Umbilical cord (tissue), 1 donor: Measurements from ENCODE around the gene FAM167B. TPM values are rescaled to one million over a fixed set of nuclear protein-coding genes. Genes with fewer than 3 reads are reported as not detected.

Source experiments
- total RNA-seq: library from RNA; depleted of rRNA; stranded (reverse); fragments of >200 nt; gene quantifications from one replicate; pipeline ENCODE4 v1.2.3, GENCODE V29; 2014; ENCODE audit warnings: low replicate concordance; ENCODE audit not compliant: insufficient read depth

The FAM167B gene
- total RNA-seq, 1 donor from 2014 or later, result not detected

Other genes starting within 250 kb of the FAM167B start
- 59.0 TPM for gene KHDRBS1, start 233.4 kb upstream of the FAM167B start, total RNA-seq
- gene TMEM39B, start 174.3 kb upstream of the FAM167B start, total RNA-seq, result 0.96 TPM
- gene KPNA6, start 139.2 kb upstream of the FAM167B start, total RNA-seq, result 22.9 TPM
- gene TXLNA, start 67.5 kb upstream of the FAM167B start, total RNA-seq, result 40.9 TPM
- gene CCDC28B, start 46.6 kb upstream of the FAM167B start, total RNA-seq, result 7.2 TPM
- gene IQCC, start 41.6 kb upstream of the FAM167B start, total RNA-seq, result 1.7 TPM
- gene DCDC2B, start 38.1 kb upstream of the FAM167B start, total RNA-seq, result 0.72 TPM
- gene TMEM234, start 24.9 kb upstream of the FAM167B start, total RNA-seq, result 5.5 TPM
- 125 TPM for gene EIF3I, start 24.8 kb upstream of the FAM167B start, total RNA-seq
- 0.96 TPM for gene LCK, start 4.0 kb downstream of the FAM167B start, total RNA-seq
- 27.7 TPM for gene HDAC1, start 44.9 kb downstream of the FAM167B start, total RNA-seq
- 6.0 TPM for gene MARCKSL1, start 89.0 kb downstream of the FAM167B start, total RNA-seq
- 1.7 TPM for gene FAM229A, start 115.3 kb downstream of the FAM167B start, total RNA-seq
- gene TSSK3, start 115.3 kb downstream of the FAM167B start, total RNA-seq, result 1.9 TPM
- gene BSDC1, start 147.2 kb downstream of the FAM167B start, total RNA-seq, result 60.2 TPM
- gene ZBTB8B, start 217.8 kb downstream of the FAM167B start, total RNA-seq, result 2.6 TPM